Transverse colon (tissue), 4 donors: ENCODE measurements around the gene CCNQ.

ENCODE experiments used
- EP300 ChIP-seq: sonication (generic); formaldehyde crosslinking; IDR thresholded peaks from one replicate; pipeline ENCODE4 v1.6.1; 2017; ENCODE audit warnings: antibody characterized with exemption, low read depth
- POLR2A ChIP-seq: fragments of 450-650 bp; IDR thresholded peaks from one replicate; pipeline ENCODE4 v1.6.1; 2016; ENCODE audit warnings: antibody characterized with exemption, mild to moderate bottlenecking, moderate library complexity
- POLR2AphosphoS5 ChIP-seq, 3 donors: sonication (generic); formaldehyde crosslinking; IDR thresholded peaks; one replicate each; pipeline ENCODE4 v1.6.1; 2016; ENCODE audit warnings: antibody characterized with exemption in 3 of 3
- TF ChIP-seq, protein P1 (sequence below), 5 experiments: fragments of 200-600 bp in 3 of 5; fragments of 450-650 bp in 2 of 5; sonication (generic) in 3 of 5; IDR thresholded peaks; 1 replicate in 2 of 5; 2 replicates in 3 of 5; pipeline ENCODE4 v1.5.1; 2016 to 2017; ENCODE audit warnings: antibody characterized with exemption in 5 of 5, inconsistent platforms in 3 of 5, mild to moderate bottlenecking in 2 of 5, moderate library complexity in 1 of 5

DNA sequence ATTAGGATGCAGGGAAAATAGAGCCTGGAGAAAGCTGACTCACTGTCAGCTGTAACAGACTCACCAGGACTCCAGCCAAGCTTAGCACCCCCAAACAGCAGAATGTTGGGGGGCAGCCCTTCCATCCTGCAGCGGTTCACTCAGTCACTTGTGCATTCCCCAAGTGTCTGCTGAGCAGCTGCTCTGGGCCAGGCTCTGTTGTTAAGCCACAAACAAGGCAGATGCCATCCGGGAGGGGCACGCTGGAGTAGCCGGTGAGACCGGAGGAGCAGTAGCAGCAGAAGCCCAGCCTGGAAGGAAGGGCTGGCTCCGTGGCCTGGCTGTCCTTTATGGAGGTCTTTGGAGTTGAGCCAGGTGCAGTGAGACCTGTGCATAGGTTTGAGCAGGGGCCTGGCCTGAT lies 22.0 kb downstream of the CCNQ start:
- TF ChIP-seq, protein P1, sequence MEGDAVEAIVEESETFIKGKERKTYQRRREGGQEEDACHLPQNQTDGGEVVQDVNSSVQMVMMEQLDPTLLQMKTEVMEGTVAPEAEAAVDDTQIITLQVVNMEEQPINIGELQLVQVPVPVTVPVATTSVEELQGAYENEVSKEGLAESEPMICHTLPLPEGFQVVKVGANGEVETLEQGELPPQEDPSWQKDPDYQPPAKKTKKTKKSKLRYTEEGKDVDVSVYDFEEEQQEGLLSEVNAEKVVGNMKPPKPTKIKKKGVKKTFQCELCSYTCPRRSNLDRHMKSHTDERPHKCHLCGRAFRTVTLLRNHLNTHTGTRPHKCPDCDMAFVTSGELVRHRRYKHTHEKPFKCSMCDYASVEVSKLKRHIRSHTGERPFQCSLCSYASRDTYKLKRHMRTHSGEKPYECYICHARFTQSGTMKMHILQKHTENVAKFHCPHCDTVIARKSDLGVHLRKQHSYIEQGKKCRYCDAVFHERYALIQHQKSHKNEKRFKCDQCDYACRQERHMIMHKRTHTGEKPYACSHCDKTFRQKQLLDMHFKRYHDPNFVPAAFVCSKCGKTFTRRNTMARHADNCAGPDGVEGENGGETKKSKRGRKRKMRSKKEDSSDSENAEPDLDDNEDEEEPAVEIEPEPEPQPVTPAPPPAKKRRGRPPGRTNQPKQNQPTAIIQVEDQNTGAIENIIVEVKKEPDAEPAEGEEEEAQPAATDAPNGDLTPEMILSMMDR (IDR thresholded peaks at IDR 0.05) = no peak
- TF ChIP-seq POLR2AphosphoS5 (IDR thresholded peaks at IDR 0.05) (no peak), POLR2A (no peak), EP300 (no peak)
